ENCODE results near the gene STARD13. TPM values are rescaled to one million over a fixed set of nuclear protein-coding genes. Genes with fewer than 3 reads are reported as not detected.

Gene STARD13
- total RNA-seq, 2 donors from 2014 or later: 43.9 to 47.1 TPM

DNA sequence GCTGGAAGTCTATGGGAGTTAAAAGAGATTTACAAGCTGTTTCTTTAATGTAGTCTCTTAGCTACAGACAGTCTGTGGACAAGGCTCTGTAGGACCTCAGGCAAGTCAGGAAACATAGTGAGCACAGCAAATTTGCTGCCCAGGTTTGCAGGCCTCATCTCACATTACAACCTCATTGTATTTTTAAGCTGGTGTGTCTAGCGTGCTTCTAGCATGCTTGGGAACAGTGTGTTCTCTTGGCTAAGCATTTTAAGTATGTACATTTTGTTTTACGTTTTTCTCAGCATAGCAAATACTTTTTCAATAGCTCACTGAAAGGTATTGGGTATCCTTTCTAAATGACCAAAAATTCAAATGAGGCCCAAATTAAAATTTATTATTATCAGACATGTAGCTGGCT lies 113.2 kb downstream of the STARD13 start:
- DNase-seq (ENCODE audit: low spot score): no peak
- H3K9me3 ChIP-seq: no peaks in the 10 kb centered on the region
- TF ChIP-seq, protein P1, sequence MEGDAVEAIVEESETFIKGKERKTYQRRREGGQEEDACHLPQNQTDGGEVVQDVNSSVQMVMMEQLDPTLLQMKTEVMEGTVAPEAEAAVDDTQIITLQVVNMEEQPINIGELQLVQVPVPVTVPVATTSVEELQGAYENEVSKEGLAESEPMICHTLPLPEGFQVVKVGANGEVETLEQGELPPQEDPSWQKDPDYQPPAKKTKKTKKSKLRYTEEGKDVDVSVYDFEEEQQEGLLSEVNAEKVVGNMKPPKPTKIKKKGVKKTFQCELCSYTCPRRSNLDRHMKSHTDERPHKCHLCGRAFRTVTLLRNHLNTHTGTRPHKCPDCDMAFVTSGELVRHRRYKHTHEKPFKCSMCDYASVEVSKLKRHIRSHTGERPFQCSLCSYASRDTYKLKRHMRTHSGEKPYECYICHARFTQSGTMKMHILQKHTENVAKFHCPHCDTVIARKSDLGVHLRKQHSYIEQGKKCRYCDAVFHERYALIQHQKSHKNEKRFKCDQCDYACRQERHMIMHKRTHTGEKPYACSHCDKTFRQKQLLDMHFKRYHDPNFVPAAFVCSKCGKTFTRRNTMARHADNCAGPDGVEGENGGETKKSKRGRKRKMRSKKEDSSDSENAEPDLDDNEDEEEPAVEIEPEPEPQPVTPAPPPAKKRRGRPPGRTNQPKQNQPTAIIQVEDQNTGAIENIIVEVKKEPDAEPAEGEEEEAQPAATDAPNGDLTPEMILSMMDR (IDR thresholded peaks at IDR 0.05): no peak
- peaks cover 4 to 50% of the 10 kb centered on the region in 2 donors for H3K4me1 ChIP-seq (ENCODE audit: control insufficient read depth in 1 of 2, low read depth in 2 of 2)
- no peak overlapping the region for H3K27ac ChIP-seq
- H3K36me3 ChIP-seq: no peaks in the 10 kb centered on the region
- no peaks in the 10 kb centered on the region for H3K27me3 ChIP-seq (replicated peaks; ENCODE audit: insufficient read depth)
- H3K4me3 ChIP-seq: no peak overlapping the region
- no peak for ATAC-seq (ENCODE audit: insufficient number of reproducible peaks, low FRiP score, low read depth)

DNA sequence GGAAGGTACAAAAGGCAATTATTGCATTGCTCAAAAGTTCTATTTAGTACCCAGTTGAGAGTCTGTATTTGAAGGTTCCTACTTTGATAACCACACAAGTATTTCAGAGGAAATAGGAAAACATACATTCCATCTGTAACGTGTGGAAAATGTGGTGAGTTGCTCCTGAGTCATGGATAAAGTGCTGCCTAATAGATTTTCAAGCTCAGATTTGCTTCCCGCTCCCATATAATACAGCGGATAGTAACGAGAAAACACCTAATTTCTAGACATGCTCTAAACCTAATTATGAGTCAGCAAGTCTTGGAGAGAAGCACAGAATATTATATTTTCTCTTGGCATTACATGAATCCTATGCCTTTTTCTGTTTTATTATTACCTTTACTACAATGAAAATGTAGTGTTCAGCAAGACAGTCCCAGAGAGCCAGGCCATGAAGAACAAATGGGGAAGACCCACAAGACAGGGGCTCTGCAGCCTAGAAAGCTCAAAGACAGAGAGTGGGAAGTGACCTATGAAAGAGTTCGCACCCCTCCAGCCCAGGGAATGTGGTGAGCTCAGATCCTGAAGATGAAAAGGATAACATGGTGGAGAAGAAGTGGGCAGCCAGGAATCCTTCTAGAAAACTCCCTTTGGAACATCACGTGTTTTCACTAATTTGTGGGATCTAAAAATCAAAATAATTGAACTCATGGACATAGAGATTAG lies 116.1 kb downstream of the STARD13 start:
- peaks cover 4 to 24% of the 10 kb centered on the region in 2 donors for H3K4me1 ChIP-seq (ENCODE audit: control insufficient read depth in 1 of 2, low read depth in 2 of 2)

DNA sequence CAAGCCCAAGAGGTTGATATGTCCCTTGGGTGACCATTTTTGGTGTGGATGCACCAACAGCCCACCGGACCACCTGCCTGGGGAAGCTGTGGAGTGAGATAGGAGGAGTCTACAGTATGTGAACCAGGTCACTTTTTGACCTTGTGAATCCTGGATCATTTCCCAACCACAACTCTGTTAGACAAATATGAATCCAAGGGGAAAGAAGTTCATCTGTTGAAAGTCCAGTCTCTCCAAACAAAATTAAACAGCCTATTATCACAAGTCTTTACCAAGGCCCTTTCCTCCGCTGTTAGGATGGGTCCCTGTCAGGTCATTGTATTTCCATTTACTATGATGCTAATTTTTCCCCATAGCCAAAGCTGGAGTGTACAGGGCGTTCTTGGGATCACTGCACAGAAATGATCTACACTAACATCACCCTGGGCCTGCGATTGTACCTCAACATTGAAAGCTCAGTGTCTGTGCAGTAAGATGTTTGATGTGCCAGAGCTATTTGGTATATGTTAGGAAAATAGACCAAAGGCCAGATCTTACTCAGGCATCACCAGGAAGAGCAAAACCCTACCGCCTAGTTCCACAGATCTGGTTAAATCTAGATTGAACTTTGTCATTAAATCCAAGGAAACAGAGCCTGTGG lies 117.1 kb downstream of the STARD13 start:
- TF ChIP-seq, protein P1 (IDR thresholded peaks at IDR 0.05): no peak
- no peak for ATAC-seq (ENCODE audit: insufficient number of reproducible peaks, low FRiP score, low read depth)
- peak overlapping the region; percentile 3 to 28 for H3K27ac ChIP-seq
- H3K4me3 ChIP-seq: no peak overlapping the region
- H3K27me3 ChIP-seq (replicated peaks; ENCODE audit: insufficient read depth): no peaks in the 10 kb centered on the region
- H3K9me3 ChIP-seq: no peaks in the 10 kb centered on the region
- DNase-seq (ENCODE audit: low spot score): no peak
- H3K4me1 ChIP-seq (ENCODE audit: control insufficient read depth in 1 of 2, low read depth in 2 of 2): peaks cover 4 to 21% of the 10 kb centered on the region in 2 donors
- peaks cover 5% of the 10 kb centered on the region for H3K36me3 ChIP-seq

More for the DNA sequence above, 116.1 kb downstream of the STARD13 start:
- Histone ChIP-seq H3K27me3 (replicated peaks; ENCODE audit: insufficient read depth) (no peaks in the 10 kb centered on the region), H3K36me3 (peaks cover 5% of the 10 kb centered on the region), H3K4me3 (no peak overlapping the region), H3K27ac (peak overlapping the region in 1 of 2 donors; percentile 28), H3K9me3 (no peaks in the 10 kb centered on the region)
- TF ChIP-seq, protein P1 (IDR thresholded peaks at IDR 0.05): no peak
- DNase-seq (ENCODE audit: low spot score) (no peak), ATAC-seq (ENCODE audit: insufficient number of reproducible peaks, low FRiP score, low read depth) (no peak)

DNA sequence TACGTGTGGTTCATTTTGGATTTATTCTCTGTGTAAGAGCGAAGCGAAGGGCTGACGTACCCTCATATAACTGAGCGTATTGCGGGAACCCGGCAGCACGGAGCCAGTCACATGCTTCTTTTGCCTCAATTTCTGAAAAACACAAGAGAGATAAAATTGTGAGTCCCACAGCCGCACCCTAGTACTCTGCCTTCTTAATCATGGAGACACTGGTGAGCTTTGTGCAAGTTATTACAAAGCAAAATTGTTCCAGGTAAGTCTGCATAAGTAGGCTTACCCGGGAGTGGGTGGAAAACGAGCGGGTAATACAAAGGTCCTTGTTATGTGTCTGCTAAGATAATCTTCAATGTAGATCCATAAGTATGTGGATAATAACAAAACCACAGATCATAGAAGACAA lies 118.1 kb downstream of the STARD13 start:
- H3K9me3 ChIP-seq: no peaks in the 10 kb centered on the region
- DNase-seq (ENCODE audit: low spot score) (no peak), ATAC-seq (ENCODE audit: insufficient number of reproducible peaks, low FRiP score, low read depth) (no peak)
- peaks cover 4 to 21% of the 10 kb centered on the region in 2 donors for H3K4me1 ChIP-seq (ENCODE audit: control insufficient read depth in 1 of 2, low read depth in 2 of 2)
- TF ChIP-seq, protein P1 (IDR thresholded peaks at IDR 0.05): no peak
- no peaks in the 10 kb centered on the region for H3K27me3 ChIP-seq (replicated peaks; ENCODE audit: insufficient read depth)
- peaks cover 5% of the 10 kb centered on the region for H3K36me3 ChIP-seq
- no peak overlapping the region for H3K27ac ChIP-seq
- no peak overlapping the region for H3K4me3 ChIP-seq

DNA sequence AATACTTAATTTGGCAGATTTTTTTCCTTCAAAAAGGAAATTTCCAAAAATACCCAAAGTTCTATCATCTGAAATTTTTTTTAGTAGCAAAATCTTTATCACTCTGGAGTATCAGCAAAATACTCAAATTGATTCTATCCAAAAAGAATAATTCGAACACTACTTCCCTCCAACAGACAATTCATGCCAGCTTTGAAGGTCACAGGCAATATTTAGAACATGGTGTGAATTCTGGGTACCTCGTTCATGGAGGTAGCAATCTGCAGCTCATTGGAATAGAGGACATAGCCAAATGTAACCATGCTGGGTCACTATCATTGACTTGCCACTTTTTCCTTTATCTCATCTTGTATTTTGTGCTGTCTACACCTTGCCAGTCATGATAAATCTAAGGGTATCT lies 119.8 kb downstream of the STARD13 start:
- TF ChIP-seq, protein P1 (IDR thresholded peaks at IDR 0.05): no peak
- peaks cover 4 to 21% of the 10 kb centered on the region in 2 donors for H3K4me1 ChIP-seq (ENCODE audit: control insufficient read depth in 1 of 2, low read depth in 2 of 2)
- no peak overlapping the region for H3K27ac ChIP-seq
- no peak overlapping the region for H3K4me3 ChIP-seq
- peaks cover 5% of the 10 kb centered on the region for H3K36me3 ChIP-seq
- no peaks in the 10 kb centered on the region for H3K27me3 ChIP-seq (replicated peaks; ENCODE audit: insufficient read depth)
- ATAC-seq (ENCODE audit: insufficient number of reproducible peaks, low FRiP score, low read depth) (no peak), DNase-seq (ENCODE audit: low spot score) (no peak)
- no peaks in the 10 kb centered on the region for H3K9me3 ChIP-seq
